ENCODE measurements around the gene HES1. TPM values are rescaled to one million over a fixed set of nuclear protein-coding genes. Genes with fewer than 3 reads are reported as not detected.
A peak's percentile ranks its signal among the peaks of the same experiment; 100 is the strongest.

The HES1 gene
- total and polyA plus RNA-seq, 2 experiments from 2014 or later: 42.7 to 60.8 TPM

GRCh38 chr3:194130807-194131589 is 5.0 kb upstream of the HES1 start:
- Histone ChIP-seq H3K79me2 (replicated peaks; ENCODE audit: insufficient read depth) (no peaks in the 10 kb centered on the region), H3K4me3 (peak overlapping the region; percentile 7; the same call in 1 of the 2 replicates), H2AFZ (no peak overlapping the region), H3K4me1 (ENCODE audit: insufficient read depth) (peaks cover 43% of the 10 kb centered on the region), H4K20me1 (replicated peaks; ENCODE audit: insufficient read depth) (no peaks in the 10 kb centered on the region), H3K9me2 (ENCODE audit: insufficient read depth) (no peaks in the 10 kb centered on the region), H3F3A (replicated peaks; ENCODE audit: low read depth) (peaks cover 5% of the 10 kb centered on the region; the same call in 1 of the 2 replicates), H3K36me3 (ENCODE audit: insufficient read depth) (no peaks in the 10 kb centered on the region), H3K27me3 (ENCODE audit: insufficient read depth) (peaks cover 17% of the 10 kb centered on the region), H3K27ac (ENCODE audit: low read depth) (no peak overlapping the region), H3K4me2 (peak overlapping the region; percentile 88)
- no peak overlapping the region for H3K27ac Mint-ChIP-seq
- peaks cover 45% of the 10 kb centered on the region for H3K4me1 Mint-ChIP-seq
- H3K9me3 Mint-ChIP-seq: no peaks in the 10 kb centered on the region
- peak overlapping the region; percentile 43 for H3K4me3 Mint-ChIP-seq
- ATAC-seq (no peak), DNase-seq (ENCODE audit: low spot score) (peak; percentile 70)
- peaks cover under 1% of the 10 kb centered on the region; the same call in 1 of the 3 replicates for H3K36me3 Mint-ChIP-seq (ENCODE audit: low read depth)
- H3K27me3 Mint-ChIP-seq (ENCODE audit: insufficient read depth, low read depth, poor library complexity): peaks cover 36% of the 10 kb centered on the region
- no peak for TF ChIP-seq STAT1 (IDR thresholded peaks at IDR 0.05; ENCODE audit: unreplicated experiment)
- TF ChIP-seq EZH2phosphoT487 (IDR thresholded peaks at IDR 0.05; ENCODE audit: unreplicated experiment): no peak
- no peak for TF ChIP-seq CREB1 (CRISPR knock-in tag; IDR thresholded peaks at IDR 0.05; ENCODE audit: low read depth)
- no peak for TF ChIP-seq CTCF (conservative IDR thresholded peaks at IDR 0.05; ENCODE audit: low read depth in 2 of 2)
- TF ChIP-seq POLR2AphosphoS5 (IDR thresholded peaks at IDR 0.05; ENCODE audit: low read depth): no peak
- TF ChIP-seq NANOG (IDR thresholded peaks at IDR 0.05; ENCODE audit: borderline replicate concordance): no peak
- no peak for TF ChIP-seq ZNF114 (CRISPR knock-in tag; IDR thresholded peaks at IDR 0.05)
- TF ChIP-seq, protein P1, sequence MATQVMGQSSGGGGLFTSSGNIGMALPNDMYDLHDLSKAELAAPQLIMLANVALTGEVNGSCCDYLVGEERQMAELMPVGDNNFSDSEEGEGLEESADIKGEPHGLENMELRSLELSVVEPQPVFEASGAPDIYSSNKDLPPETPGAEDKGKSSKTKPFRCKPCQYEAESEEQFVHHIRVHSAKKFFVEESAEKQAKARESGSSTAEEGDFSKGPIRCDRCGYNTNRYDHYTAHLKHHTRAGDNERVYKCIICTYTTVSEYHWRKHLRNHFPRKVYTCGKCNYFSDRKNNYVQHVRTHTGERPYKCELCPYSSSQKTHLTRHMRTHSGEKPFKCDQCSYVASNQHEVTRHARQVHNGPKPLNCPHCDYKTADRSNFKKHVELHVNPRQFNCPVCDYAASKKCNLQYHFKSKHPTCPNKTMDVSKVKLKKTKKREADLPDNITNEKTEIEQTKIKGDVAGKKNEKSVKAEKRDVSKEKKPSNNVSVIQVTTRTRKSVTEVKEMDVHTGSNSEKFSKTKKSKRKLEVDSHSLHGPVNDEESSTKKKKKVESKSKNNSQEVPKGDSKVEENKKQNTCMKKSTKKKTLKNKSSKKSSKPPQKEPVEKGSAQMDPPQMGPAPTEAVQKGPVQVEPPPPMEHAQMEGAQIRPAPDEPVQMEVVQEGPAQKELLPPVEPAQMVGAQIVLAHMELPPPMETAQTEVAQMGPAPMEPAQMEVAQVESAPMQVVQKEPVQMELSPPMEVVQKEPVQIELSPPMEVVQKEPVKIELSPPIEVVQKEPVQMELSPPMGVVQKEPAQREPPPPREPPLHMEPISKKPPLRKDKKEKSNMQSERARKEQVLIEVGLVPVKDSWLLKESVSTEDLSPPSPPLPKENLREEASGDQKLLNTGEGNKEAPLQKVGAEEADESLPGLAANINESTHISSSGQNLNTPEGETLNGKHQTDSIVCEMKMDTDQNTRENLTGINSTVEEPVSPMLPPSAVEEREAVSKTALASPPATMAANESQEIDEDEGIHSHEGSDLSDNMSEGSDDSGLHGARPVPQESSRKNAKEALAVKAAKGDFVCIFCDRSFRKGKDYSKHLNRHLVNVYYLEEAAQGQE (IDR thresholded peaks at IDR 0.05; ENCODE audit: unreplicated experiment): no peak
